ENCODE measurements around the gene LCAT. TPM values are rescaled to one million over a fixed set of nuclear protein-coding genes. Genes with fewer than 3 reads are reported as not detected.

Gene LCAT
- total and polyA plus RNA-seq, 4 donors: 45.7 to 201 (median 113) TPM

DNA sequence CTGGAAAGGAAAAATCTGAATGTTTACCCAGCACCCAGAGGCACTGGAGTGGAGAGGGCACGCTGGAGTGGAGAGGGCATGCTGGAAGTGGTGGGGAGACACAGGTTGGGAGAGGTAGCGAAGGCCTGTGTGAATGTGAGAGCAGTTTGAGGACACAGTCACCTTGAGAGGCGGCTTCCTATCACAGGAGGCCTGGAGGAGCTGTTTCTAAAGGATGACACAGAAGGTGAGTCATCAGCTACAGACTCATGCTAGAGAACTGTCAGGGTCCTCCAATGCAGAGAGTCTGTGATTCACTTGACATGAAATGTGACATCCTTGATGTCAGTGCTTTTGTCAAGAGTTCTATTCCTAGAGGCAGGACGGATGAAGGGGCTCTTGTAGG is 26.1 kb downstream of the LCAT start:
- Histone ChIP-seq H3K36me3 (ENCODE audit: control insufficient read depth in 4 of 4, insufficient read depth in 3 of 4, low read depth in 1 of 4, low read length in 3 of 4) (peaks cover 0 to 7% (median 3%) of the 10 kb centered on the region in 4 donors), H3K27ac (ENCODE audit: low read depth in 1 of 2, low read length in 2 of 2) (no peak overlapping the region), H3K4me3 (ENCODE audit: low read depth in 1 of 3, low read length in 3 of 3) (no peak overlapping the region), H3K27me3 (ENCODE audit: control insufficient read depth in 4 of 4, insufficient read depth in 4 of 4, low read length in 3 of 4) (no peaks in the 10 kb centered on the region), H3K4me1 (ENCODE audit: control insufficient read depth in 4 of 4, insufficient read depth in 4 of 4, low read length in 3 of 4) (peaks cover 11 to 35% (median 26%) of the 10 kb centered on the region in 4 donors), H3K9ac (ENCODE audit: low read depth in 1 of 2, low read length in 2 of 2) (no peak overlapping the region), H3K9me3 (ENCODE audit: control insufficient read depth in 4 of 4, low read length in 3 of 4) (no peaks in the 10 kb centered on the region)
- no peak for DNase-seq (ENCODE audit: low spot score)
- TF ChIP-seq EGR1 (IDR thresholded peaks at IDR 0.05; ENCODE audit: low read depth in 2 of 2) (no peak), SP1 (IDR thresholded peaks at IDR 0.05) (no peak), ZBTB33 (IDR thresholded peaks at IDR 0.05) (no peak), HNF4A (conservative IDR thresholded peaks at IDR 0.05) (no peak), TAF1 (conservative IDR thresholded peaks at IDR 0.05) (no peak), YY1 (IDR thresholded peaks at IDR 0.05) (no peak), FOXA2 (IDR thresholded peaks at IDR 0.05) (no peak), RXRA (IDR thresholded peaks at IDR 0.05) (no peak), REST (IDR thresholded peaks at IDR 0.05) (no peak), NR2F2 (IDR thresholded peaks at IDR 0.05) (no peak), GABPA (IDR thresholded peaks at IDR 0.05 in 1 of 2, conservative IDR thresholded peaks at IDR 0.05 in 1 of 2) (no peak), RAD21 (IDR thresholded peaks at IDR 0.05) (no peak), FOXA1 (IDR thresholded peaks at IDR 0.05) (no peak), HNF4G (IDR thresholded peaks at IDR 0.05) (no peak), ATF3 (IDR thresholded peaks at IDR 0.05) (no peak), JUND (IDR thresholded peaks at IDR 0.05) (no peak)
- TF ChIP-seq, protein P1, sequence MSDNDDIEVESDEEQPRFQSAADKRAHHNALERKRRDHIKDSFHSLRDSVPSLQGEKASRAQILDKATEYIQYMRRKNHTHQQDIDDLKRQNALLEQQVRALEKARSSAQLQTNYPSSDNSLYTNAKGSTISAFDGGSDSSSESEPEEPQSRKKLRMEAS (IDR thresholded peaks at IDR 0.05): no peak
- TF ChIP-seq, protein P2, sequence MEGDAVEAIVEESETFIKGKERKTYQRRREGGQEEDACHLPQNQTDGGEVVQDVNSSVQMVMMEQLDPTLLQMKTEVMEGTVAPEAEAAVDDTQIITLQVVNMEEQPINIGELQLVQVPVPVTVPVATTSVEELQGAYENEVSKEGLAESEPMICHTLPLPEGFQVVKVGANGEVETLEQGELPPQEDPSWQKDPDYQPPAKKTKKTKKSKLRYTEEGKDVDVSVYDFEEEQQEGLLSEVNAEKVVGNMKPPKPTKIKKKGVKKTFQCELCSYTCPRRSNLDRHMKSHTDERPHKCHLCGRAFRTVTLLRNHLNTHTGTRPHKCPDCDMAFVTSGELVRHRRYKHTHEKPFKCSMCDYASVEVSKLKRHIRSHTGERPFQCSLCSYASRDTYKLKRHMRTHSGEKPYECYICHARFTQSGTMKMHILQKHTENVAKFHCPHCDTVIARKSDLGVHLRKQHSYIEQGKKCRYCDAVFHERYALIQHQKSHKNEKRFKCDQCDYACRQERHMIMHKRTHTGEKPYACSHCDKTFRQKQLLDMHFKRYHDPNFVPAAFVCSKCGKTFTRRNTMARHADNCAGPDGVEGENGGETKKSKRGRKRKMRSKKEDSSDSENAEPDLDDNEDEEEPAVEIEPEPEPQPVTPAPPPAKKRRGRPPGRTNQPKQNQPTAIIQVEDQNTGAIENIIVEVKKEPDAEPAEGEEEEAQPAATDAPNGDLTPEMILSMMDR (IDR thresholded peaks at IDR 0.05; ENCODE audit: low read depth, low read length, missing input control): no peak
- WGBS: 89% methylated on average over 4 of the region's 4 CpGs

Measured in liver (tissue), 9 donors.